HepG2 (cell line): ENCODE results near the gene PAPPA2. TPM values are rescaled to one million over a fixed set of nuclear protein-coding genes. Genes with fewer than 3 reads are reported as not detected.

Experiments
- ATAC-seq: fragments of 200-7000 bp; cut with Tn5 transposase; 3 replicates; pipeline ENCODE4 v1.9.1; 2020; ENCODE audit warnings: mild to moderate bottlenecking, moderate library complexity
- BruUV-seq: library from RNA; stranded (reverse); fragments of 400-500 nt; replicated peaks from 2 replicates; lab custom pipeline; 2021; lab: Mats Ljungman, UMichigan
- CTCF ChIA-PET: fragments of 300-600 bp; formaldehyde crosslinking; extraction: SDS; loops from one replicate; lab custom pipeline; 2021; ENCODE audit warnings: low total read pairs, inconsistent platforms, low intra/inter-chr PET ratio; lab: Yijun Ruan, JAX
- POLR2A ChIA-PET: fragments of 350-600 bp; sonication (Branson Sonifier 250); formaldehyde crosslinking; loops from one replicate; lab custom pipeline; 2020; ENCODE audit warnings: antibody characterized with exemption, inconsistent platforms; lab: Yijun Ruan, JAX
- DNase-seq: peaks from one replicate; pipeline ENCODE4 v3.0.0-alpha.2; 2015; ENCODE audit warnings: low spot score
- FAIRE-seq: peaks from 3 replicates; lab custom pipeline; 2011; peaks lifted over from hg19 to GRCh38; lab: Jason Lieb, UNC
- H2AFZ ChIP-seq: one replicate; pipeline ENCODE4 v1.6.1; 2011; ENCODE audit warnings: low read length, inconsistent platforms
- H3K27ac ChIP-seq: fragments of 300-600 bp; 3 replicates; pipeline ENCODE4 v1.8.0; 2011; ENCODE audit warnings: mixed run types, mild to moderate bottlenecking, mixed read lengths, low read length, inconsistent platforms; ENCODE audit not compliant: insufficient read depth; ENCODE audit errors: extremely low read length
- H3K27me3 ChIP-seq, 2 experiments: fragments of 200-600 bp in 1 of 2; 2 replicates in 1 of 2; 3 replicates in 1 of 2; pipeline versions ENCODE4 v1.6.0 to v1.8.0; 2011; ENCODE audit warnings: low read length in 2 of 2, mild to moderate bottlenecking in 2 of 2, moderate library complexity in 2 of 2, inconsistent platforms in 1 of 2; ENCODE audit not compliant: insufficient read depth in 2 of 2, control insufficient read depth in 1 of 2
- H3K36me3 ChIP-seq, 2 experiments: fragments of 200-600 bp in 1 of 2; replicated peaks in 1 of 2; 2 replicates in 1 of 2; 3 replicates in 1 of 2; pipeline versions ENCODE4 v1.5.1 to v1.8.0; 2011; ENCODE audit warnings: low read length in 2 of 2, inconsistent platforms in 1 of 2; ENCODE audit not compliant: insufficient read depth in 2 of 2, control insufficient read depth in 1 of 2
- H3K4me1 ChIP-seq: 2 replicates; pipeline ENCODE4 v1.5.1; 2012; ENCODE audit warnings: low read length, inconsistent platforms; ENCODE audit not compliant: insufficient read depth
- H3K4me2 ChIP-seq: 2 replicates; pipeline ENCODE4 v1.6.0; 2011; ENCODE audit warnings: low read depth, low read length, inconsistent platforms
- H3K4me3 ChIP-seq, 3 experiments: fragments of 200-600 bp in 1 of 3; sonication (generic), shearing (Covaris generic) in 1 of 3; replicated peaks in 1 of 3; 2 replicates each; pipeline ENCODE4 v1.5.1; 2011 to 2016; ENCODE audit warnings: low read length in 3 of 3, inconsistent platforms in 2 of 3, low read depth in 2 of 3, mild to moderate bottlenecking in 2 of 3, control low read depth in 1 of 3, mixed read lengths in 1 of 3; ENCODE audit not compliant: insufficient read depth in 1 of 3
- H3K79me2 ChIP-seq: one replicate; pipeline ENCODE4 v1.6.1; 2011; ENCODE audit warnings: low read length, inconsistent platforms; ENCODE audit not compliant: insufficient read depth
- H3K9ac ChIP-seq: 2 replicates; pipeline ENCODE4 v1.6.0; 2011; ENCODE audit warnings: mild to moderate bottlenecking, low read depth, low read length, inconsistent platforms; ENCODE audit not compliant: insufficient read depth
- H3K9me3 ChIP-seq: 2 replicates; pipeline ENCODE4 v1.5.1; 2012; ENCODE audit warnings: mild to moderate bottlenecking, low read length
- H4K20me1 ChIP-seq: 2 replicates; pipeline ENCODE4 v1.6.0; 2011; ENCODE audit warnings: inconsistent platforms, mild to moderate bottlenecking, low read length, moderate library complexity; ENCODE audit not compliant: insufficient read depth
- ARID3A ChIP-seq: IDR thresholded peaks from 2 replicates; pipeline ENCODE4 v1.6.1; 2012; ENCODE audit warnings: low read depth, low read length, improper control_type of control experiment
- GATAD1 ChIP-seq: IDR thresholded peaks from 2 replicates; pipeline ENCODE4 v1.6.1; 2016; ENCODE audit warnings: missing genetic modification reagents, missing compliant biosample characterization
- MZF1 ChIP-seq: sonication (generic); formaldehyde crosslinking; IDR thresholded peaks from 2 replicates; pipeline ENCODE4 v1.8.1; 2023; ENCODE audit warnings: mild to moderate bottlenecking, missing genetic modification reagents, borderline replicate concordance
- SYNCRIP ChIP-seq: fragments of 200-400 bp; formaldehyde crosslinking; IDR thresholded peaks from 2 replicates; pipeline ENCODE4 v1.6.1; 2018; ENCODE audit warnings: mild to moderate bottlenecking, low read depth, low read length; ENCODE audit not compliant: insufficient read depth
- ZBTB7A ChIP-seq: sonication (generic); formaldehyde crosslinking; IDR thresholded peaks from 2 replicates; pipeline ENCODE4 v1.8.0; 2022; ENCODE audit warnings: mild to moderate bottlenecking, missing genetic modification reagents
- ZNF510 ChIP-seq: sonication (generic); formaldehyde crosslinking; IDR thresholded peaks from 2 replicates; pipeline ENCODE4 v1.4.0; 2020; ENCODE audit warnings: low read depth, mild to moderate bottlenecking, missing genetic modification reagents
- ZNF547 ChIP-seq: sonication (generic); formaldehyde crosslinking; IDR thresholded peaks from 2 replicates; pipeline ENCODE4 v1.5.1; 2020; ENCODE audit warnings: mild to moderate bottlenecking, missing genetic modification reagents
- WGBS: methylation state at CpG from one replicate; pipeline ENCODE4 v1.1.6; 2017; ENCODE audit warnings: low lambda C conversion rate; 5-methylcytosine and 5-hydroxymethylcytosine counted together
- in situ Hi-C: cut with HindIII; loops from 2 replicates; pipeline ENCODE4 v1.10.0; 2017; ENCODE audit warnings: low pct_unique_long_range_greater_than_20kb; ENCODE audit not compliant: extremely low pct_ligation_motif_present
- intact Hi-C: fragments of 100-400 bp; cut with micrococcal nuclease; formaldehyde crosslinking; loops from one replicate; pipeline ENCODE4 v1.10.0; 2022; ENCODE audit not compliant: unreplicated experiment
- polyA plus RNA-seq, 8 experiments: library from polyadenylated mRNA; depleted of rRNA in 3 of 8; stranded (reverse) in 7 of 8; unstranded in 1 of 8; fragments of >200 nt; fragmentation: Illumina TruSeq in 4 of 8; extraction: Trizol in 4 of 8; gene quantifications; 2 replicates each; pipeline versions ENCODE4 v1.2.1 to v1.2.3, GENCODE V29; 2011 to 2016; ENCODE audit warnings: low read depth in 4 of 8, missing spikeins in 1 of 8, mixed read lengths in 1 of 8; ENCODE audit not compliant: insufficient read depth in 1 of 8
- total RNA-seq, 5 experiments: library from RNA; depleted of rRNA; stranded (reverse); fragments of >200 nt; fragmentation: Illumina TruSeq; extraction: Trizol; gene quantifications; 2 replicates each; pipeline ENCODE4 v1.2.3, GENCODE V29; 2016; ENCODE audit warnings: low read depth in 1 of 5

The PAPPA2 gene
- total and polyA plus RNA-seq, 2 of the 13 experiments (the other 11 are each of a cell fraction or from before 2014, with no cell fraction given) = 0.01 TPM; not detected in 1

- H2AFZ ChIP-seq = no peak overlapping the region
- H3K4me3 ChIP-seq = no peak overlapping the region
- no peaks in the 10 kb centered on the region for H3K4me1 ChIP-seq
- ATAC-seq = no peak
- H3K36me3 ChIP-seq = no peaks in the 10 kb centered on the region
- H3K9me3 ChIP-seq = no peaks in the 10 kb centered on the region
- no peak for FAIRE-seq
- H3K9ac ChIP-seq = no peak overlapping the region
- no peak overlapping the region for H3K4me2 ChIP-seq
- POLR2A ChIA-PET = no interaction called here
- peaks cover 0 to 11% of the 10 kb centered on the region in 2 experiments; a peak in 2 of 5 replicates for H3K27me3 ChIP-seq
- WGBS = 7% methylated on average over 5 of the region's 6 CpGs
- intact Hi-C loops (no loop called here), in situ Hi-C loops (loop anchor here (5.0 kb wide), 2 partner anchors 136 to 326 kb away; no protein-coding TSS in a partner anchor)
- CTCF ChIA-PET = no interaction called here
- TF ChIP-seq ARID3A (no peak), ZNF510 (CRISPR knock-in tag) (no peak), ZBTB7A (CRISPR knock-in tag) (no peak), MZF1 (CRISPR knock-in tag) (no peak), SYNCRIP (no peak), ZNF547 (CRISPR knock-in tag) (no peak), GATAD1 (CRISPR knock-in tag) (no peak)
- no peak overlapping the region for H3K27ac ChIP-seq
- H4K20me1 ChIP-seq = no peaks in the 10 kb centered on the region
- DNase-seq = no peak
- H3K79me2 ChIP-seq = no peaks in the 10 kb centered on the region
- no TSS peak for BruUV-seq
Measured at GRCh38 chr1:176556288-176556687, 93.3 kb downstream of the PAPPA2 start.
